ENCODE measurements around the gene HECW1.

- TF ChIP-seq CTCF (IDR thresholded peaks at IDR 0.05), result no peak
- no peak for TF ChIP-seq POLR2A (IDR thresholded peaks at IDR 0.05)
Measured at GRCh38 chr7:43205171-43205795, 92.8 kb downstream of the HECW1 start.
